K562 (cell line): ENCODE measurements around the gene ZNF785. TPM values are rescaled to one million over a fixed set of nuclear protein-coding genes. Genes with fewer than 3 reads are reported as not detected.

ENCODE experiments used
- CXXC5 ChIP-seq: fragments of 250-450 bp; sonication (Bioruptor Pico); IDR thresholded peaks from 2 replicates; pipeline ENCODE4 v1.8.0; 2022; ENCODE audit warnings: inconsistent platforms, mild to moderate bottlenecking, moderate library complexity
- ESRRA ChIP-seq: fragments of 450-650 bp; IDR thresholded peaks from 2 replicates; pipeline ENCODE4 v1.6.1; 2014; ENCODE audit warnings: low read depth, mild to moderate bottlenecking, moderate library complexity, borderline replicate concordance
- ESRRB ChIP-seq: fragments of 250-450 bp; sonication (Bioruptor Pico); IDR thresholded peaks from 2 replicates; pipeline ENCODE4 v1.5.0; 2020; ENCODE audit warnings: mild to moderate bottlenecking, moderate library complexity, borderline replicate concordance
- HBP1 ChIP-seq: fragments of 450-650 bp; formaldehyde crosslinking; IDR thresholded peaks from 2 replicates; pipeline ENCODE4 v1.4.0; 2022; ENCODE audit warnings: missing genetic modification characterization
- JUN ChIP-seq, 2 experiments: sonication (generic) in 1 of 2; formaldehyde crosslinking in 1 of 2; IDR thresholded peaks; 2 replicates each; pipeline versions ENCODE4 v1.6.1 to v1.8.0; 2012 to 2022; ENCODE audit warnings: borderline replicate concordance in 2 of 2, mild to moderate bottlenecking in 2 of 2, improper control_type of control experiment in 1 of 2, low read depth in 1 of 2, low read length in 1 of 2, missing genetic modification reagents in 1 of 2
- MYC ChIP-seq, 2 experiments: fragments of 250-450 bp in 1 of 2; sonication (Bioruptor Pico) in 1 of 2; IDR thresholded peaks; 2 replicates each; pipeline versions ENCODE4 v1.5.1 to v1.6.1; 2012 to 2021; ENCODE audit warnings: low read depth in 2 of 2, borderline replicate concordance in 1 of 2, improper control_type of control experiment in 1 of 2, low read length in 1 of 2, mild to moderate bottlenecking in 1 of 2, moderate library complexity in 1 of 2
- NUFIP1 ChIP-seq: fragments of 450-650 bp; IDR thresholded peaks from 2 replicates; pipeline ENCODE4 v1.6.1; 2018; ENCODE audit not compliant: partially characterized antibody
- OTX1 ChIP-seq: fragments of 450-650 bp; formaldehyde crosslinking; IDR thresholded peaks from 2 replicates; pipeline ENCODE4 v1.4.0; 2022; ENCODE audit warnings: mild to moderate bottlenecking
- RBM39 ChIP-seq: fragments of 200-400 bp; formaldehyde crosslinking; optimal IDR thresholded peaks from 2 replicates; pipeline ENCODE3; 2018; ENCODE audit warnings: low read depth, low read length
- SMAD1 ChIP-seq: fragments of 150-350 bp; IDR thresholded peaks from 2 replicates; pipeline ENCODE4 v1.6.1; 2014; ENCODE audit warnings: low read length, low read depth; ENCODE audit not compliant: partially characterized antibody
- TAF1 ChIP-seq: IDR thresholded peaks from 2 replicates; pipeline ENCODE4 v1.6.1; 2011; ENCODE audit warnings: mild to moderate bottlenecking, low read length, moderate library complexity; ENCODE audit not compliant: insufficient read depth, control insufficient read depth, severe bottlenecking; ENCODE audit errors: extremely low read depth
- TAF7 ChIP-seq: fragments of 450-650 bp; IDR thresholded peaks from 2 replicates; pipeline ENCODE4 v1.6.1; 2016; ENCODE audit warnings: missing genetic modification characterization, missing compliant biosample characterization
- TAL1 ChIP-seq: fragments of 450-650 bp; IDR thresholded peaks from 2 replicates; pipeline ENCODE4 v1.6.1; 2016; ENCODE audit warnings: mild to moderate bottlenecking
- YY1 ChIP-seq, 3 experiments: IDR thresholded peaks; 2 replicates each; pipeline ENCODE4 v1.6.1; 2011; ENCODE audit warnings: low read length in 2 of 3, mild to moderate bottlenecking in 2 of 3, moderate library complexity in 2 of 3, borderline replicate concordance in 1 of 3, control low read depth in 1 of 3, low read depth in 1 of 3; ENCODE audit not compliant: insufficient read depth in 3 of 3, insufficient replicate concordance in 2 of 3, control insufficient read depth in 1 of 3, insufficient read length in 1 of 3; ENCODE audit errors: extremely low read depth in 1 of 3
- polyA plus RNA-seq, 8 experiments: library from polyadenylated mRNA; depleted of rRNA in 4 of 8; stranded (reverse) in 5 of 8; unstranded in 3 of 8; fragments of >200 nt; fragmentation: Nextera tagmentation in 2 of 8; fragmentation: Illumina TruSeq in 1 of 8; extraction: Ambion mirVana in 2 of 8; extraction: Trizol in 1 of 8; gene quantifications; 2 replicates each; pipeline versions ENCODE4 v1.2.1 to v1.2.3, GENCODE V29; 2011 to 2014; ENCODE audit warnings: inconsistent platforms in 1 of 8, missing spikeins in 1 of 8
- total RNA-seq, 7 experiments: library from RNA; depleted of rRNA in 6 of 7; stranded (reverse); fragments of >200 nt in 6 of 7; fragmentation: Illumina TruSeq in 2 of 7; extraction: Trizol in 2 of 7; gene quantifications; 2 replicates each; pipeline versions ENCODE4 v1.2.1 to v1.2.3, GENCODE V29; 2011 to 2021; ENCODE audit warnings: low replicate concordance in 1 of 7
- TF ChIP-seq, protein P1 (sequence below): fragments of 450-650 bp; formaldehyde crosslinking; IDR thresholded peaks from 2 replicates; pipeline ENCODE4 v1.4.0; 2022; ENCODE audit warnings: missing genetic modification characterization
- TF ChIP-seq, protein P2 (sequence below): IDR thresholded peaks from 2 replicates; pipeline ENCODE4 v1.6.1; 2011; ENCODE audit not compliant: insufficient read length; ENCODE audit errors: extremely low read depth
- TF ChIP-seq, protein P3 (sequence below), 3 experiments: IDR thresholded peaks in 2 of 3; conservative IDR thresholded peaks in 1 of 3; 2 replicates each; pipeline ENCODE4 v1.5.1; 2011 to 2012; ENCODE audit warnings: low read length in 3 of 3, mild to moderate bottlenecking in 3 of 3, control low read depth in 2 of 3, improper control_type of control experiment in 1 of 3, inconsistent platforms in 1 of 3, low read depth in 1 of 3, mixed read lengths in 1 of 3, moderate library complexity in 1 of 3; ENCODE audit not compliant: insufficient read depth in 2 of 3
- TF ChIP-seq, protein P4 (sequence below), 2 experiments: fragments of 450-650 bp; conservative IDR thresholded peaks; 2 replicates each; pipeline ENCODE4 v1.6.1; 2017; ENCODE audit warnings: mild to moderate bottlenecking in 2 of 2, moderate library complexity in 2 of 2

The ZNF785 gene
- total and polyA plus RNA-seq, 9 of the 15 experiments (the other 6 are each of a cell fraction or from before 2014, with no cell fraction given), result 0.64 to 11.0 (median 6.4) TPM

GRCh38 chr16:30535777-30536190 is 49.7 kb downstream of the ZNF785 start (continued):
- TF ChIP-seq, protein P1, sequence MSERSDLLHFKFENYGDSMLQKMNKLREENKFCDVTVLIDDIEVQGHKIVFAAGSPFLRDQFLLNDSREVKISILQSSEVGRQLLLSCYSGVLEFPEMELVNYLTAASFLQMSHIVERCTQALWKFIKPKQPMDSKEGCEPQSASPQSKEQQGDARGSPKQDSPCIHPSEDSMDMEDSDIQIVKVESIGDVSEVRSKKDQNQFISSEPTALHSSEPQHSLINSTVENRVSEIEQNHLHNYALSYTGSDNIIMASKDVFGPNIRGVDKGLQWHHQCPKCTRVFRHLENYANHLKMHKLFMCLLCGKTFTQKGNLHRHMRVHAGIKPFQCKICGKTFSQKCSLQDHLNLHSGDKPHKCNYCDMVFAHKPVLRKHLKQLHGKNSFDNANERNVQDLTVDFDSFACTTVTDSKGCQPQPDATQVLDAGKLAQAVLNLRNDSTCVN (CRISPR knock-in tag), result 0 out of 2 replicates have a peak, but pooled peaks have one; percentile 21
- TF ChIP-seq NUFIP1 (peak; percentile 55), TAF1 (peak; percentile 65), JUN (IDR thresholded peaks at IDR 0.05; ENCODE audit: borderline replicate concordance, low read depth, low read length) (0 out of 2 replicates have a peak, but pooled peaks have one; percentile 52), JUN (CRISPR knock-in tag; IDR thresholded peaks at IDR 0.05; ENCODE audit: borderline replicate concordance) (no peak), HBP1 (CRISPR knock-in tag) (0 out of 2 replicates have a peak, but pooled peaks have one; percentile 72), SMAD1 (peak; percentile 20), MYC (IDR thresholded peaks at IDR 0.05; ENCODE audit: low read depth, low read length) (peak; percentile 98), MYC (CRISPR knock-in tag; IDR thresholded peaks at IDR 0.05; ENCODE audit: borderline replicate concordance, low read depth) (peak; percentile 75; the same call in 1 of the 2 replicates), TAL1 (no peak), CXXC5 (CRISPR knock-in tag) (peak; percentile 48), RBM39 (peak; percentile 89), OTX1 (CRISPR knock-in tag) (peak; percentile 55; the same call in 1 of the 2 replicates), ESRRA (peak; percentile 32; the same call in 1 of the 2 replicates), ESRRB (CRISPR knock-in tag) (no peak), TAF7 (no peak), YY1 (IDR thresholded peaks at IDR 0.05; ENCODE audit: borderline replicate concordance in 1 of 3, control insufficient read depth in 1 of 3, extremely low read depth in 1 of 3, insufficient read depth in 3 of 3, insufficient read length in 1 of 3, insufficient replicate concordance in 2 of 3, low read depth in 1 of 3, low read length in 2 of 3) (peak in 2 of 3 experiments; percentile 64 to 80)
- TF ChIP-seq, protein P2, sequence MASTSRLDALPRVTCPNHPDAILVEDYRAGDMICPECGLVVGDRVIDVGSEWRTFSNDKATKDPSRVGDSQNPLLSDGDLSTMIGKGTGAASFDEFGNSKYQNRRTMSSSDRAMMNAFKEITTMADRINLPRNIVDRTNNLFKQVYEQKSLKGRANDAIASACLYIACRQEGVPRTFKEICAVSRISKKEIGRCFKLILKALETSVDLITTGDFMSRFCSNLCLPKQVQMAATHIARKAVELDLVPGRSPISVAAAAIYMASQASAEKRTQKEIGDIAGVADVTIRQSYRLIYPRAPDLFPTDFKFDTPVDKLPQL, result peak; percentile 45
- TF ChIP-seq, protein P3, sequence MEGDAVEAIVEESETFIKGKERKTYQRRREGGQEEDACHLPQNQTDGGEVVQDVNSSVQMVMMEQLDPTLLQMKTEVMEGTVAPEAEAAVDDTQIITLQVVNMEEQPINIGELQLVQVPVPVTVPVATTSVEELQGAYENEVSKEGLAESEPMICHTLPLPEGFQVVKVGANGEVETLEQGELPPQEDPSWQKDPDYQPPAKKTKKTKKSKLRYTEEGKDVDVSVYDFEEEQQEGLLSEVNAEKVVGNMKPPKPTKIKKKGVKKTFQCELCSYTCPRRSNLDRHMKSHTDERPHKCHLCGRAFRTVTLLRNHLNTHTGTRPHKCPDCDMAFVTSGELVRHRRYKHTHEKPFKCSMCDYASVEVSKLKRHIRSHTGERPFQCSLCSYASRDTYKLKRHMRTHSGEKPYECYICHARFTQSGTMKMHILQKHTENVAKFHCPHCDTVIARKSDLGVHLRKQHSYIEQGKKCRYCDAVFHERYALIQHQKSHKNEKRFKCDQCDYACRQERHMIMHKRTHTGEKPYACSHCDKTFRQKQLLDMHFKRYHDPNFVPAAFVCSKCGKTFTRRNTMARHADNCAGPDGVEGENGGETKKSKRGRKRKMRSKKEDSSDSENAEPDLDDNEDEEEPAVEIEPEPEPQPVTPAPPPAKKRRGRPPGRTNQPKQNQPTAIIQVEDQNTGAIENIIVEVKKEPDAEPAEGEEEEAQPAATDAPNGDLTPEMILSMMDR (IDR thresholded peaks at IDR 0.05 in 2 of 3, conservative IDR thresholded peaks at IDR 0.05 in 1 of 3; ENCODE audit: insufficient read depth in 2 of 3, low read depth in 1 of 3, low read length in 3 of 3), result peak; percentile 80 to 85 (median 82)
- TF ChIP-seq, protein P4, sequence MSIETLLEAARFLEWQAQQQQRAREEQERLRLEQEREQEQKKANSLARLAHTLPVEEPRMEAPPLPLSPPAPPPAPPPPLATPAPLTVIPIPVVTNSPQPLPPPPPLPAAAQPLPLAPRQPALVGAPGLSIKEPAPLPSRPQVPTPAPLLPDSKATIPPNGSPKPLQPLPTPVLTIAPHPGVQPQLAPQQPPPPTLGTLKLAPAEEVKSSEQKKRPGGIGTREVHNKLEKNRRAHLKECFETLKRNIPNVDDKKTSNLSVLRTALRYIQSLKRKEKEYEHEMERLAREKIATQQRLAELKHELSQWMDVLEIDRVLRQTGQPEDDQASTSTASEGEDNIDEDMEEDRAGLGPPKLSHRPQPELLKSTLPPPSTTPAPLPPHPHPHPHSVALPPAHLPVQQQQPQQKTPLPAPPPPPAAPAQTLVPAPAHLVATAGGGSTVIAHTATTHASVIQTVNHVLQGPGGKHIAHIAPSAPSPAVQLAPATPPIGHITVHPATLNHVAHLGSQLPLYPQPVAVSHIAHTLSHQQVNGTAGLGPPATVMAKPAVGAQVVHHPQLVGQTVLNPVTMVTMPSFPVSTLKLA (conservative IDR thresholded peaks at IDR 0.05), result peak; percentile 72 to 79; a peak in 3 of 4 replicates
